Measurements from ENCODE around the gene MTPN. TPM values are rescaled to one million over a fixed set of nuclear protein-coding genes. Genes with fewer than 3 reads are reported as not detected.

Gene MTPN
- total RNA-seq, 2 experiments from 2014 or later, result 88.4 to 94.0 TPM

DNA sequence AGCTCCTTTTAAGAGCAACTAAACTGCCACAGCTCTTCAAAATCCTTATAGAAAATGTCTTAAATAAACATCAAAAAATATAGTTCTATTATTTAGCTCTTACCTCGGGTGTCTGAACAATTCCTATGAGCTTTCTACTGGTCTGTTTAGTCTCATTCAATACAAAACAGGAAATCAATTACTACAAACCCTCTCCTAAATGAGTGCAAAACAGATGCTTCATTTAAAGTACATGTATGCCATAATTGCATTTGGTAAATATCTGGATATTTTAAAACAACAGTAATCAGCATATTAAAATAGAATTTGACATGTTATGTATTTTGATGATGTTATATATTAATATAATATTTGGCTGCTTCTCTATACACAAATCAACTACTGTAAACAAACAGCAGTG lies 38.5 kb upstream of the MTPN start:
- H3K4me3 ChIP-seq (ENCODE audit: low read length), result no peak overlapping the region
- intact Hi-C loops (cut with DNase I, micrococcal nuclease), result no loop called here
- no peaks in the 10 kb centered on the region for H3K4me1 ChIP-seq (ENCODE audit: insufficient read depth, low read length)
- no peaks in the 10 kb centered on the region for H3K36me3 Mint-ChIP-seq (ENCODE audit: low read depth)
- H3K9me3 Mint-ChIP-seq, result no peaks in the 10 kb centered on the region
- no peaks in the 10 kb centered on the region for H3K4me1 Mint-ChIP-seq (ENCODE audit: low read depth)
- DNase-seq (no peak), ATAC-seq (ENCODE audit: poor library complexity) (no peak)
- peaks cover 13% of the 10 kb centered on the region for H3K27me3 Mint-ChIP-seq
- H3K9me3 ChIP-seq (ENCODE audit: control insufficient read depth in 1 of 2, insufficient read depth in 1 of 2, low read length in 2 of 2), result no peaks in the 10 kb centered on the region
- no peaks in the 10 kb centered on the region for H3K27me3 ChIP-seq (ENCODE audit: control insufficient read depth in 1 of 2, insufficient read depth in 2 of 2, low read length in 2 of 2)
- no peaks in the 10 kb centered on the region for H3K36me3 ChIP-seq (ENCODE audit: insufficient read depth, low read length)
- TF ChIP-seq, protein P1, sequence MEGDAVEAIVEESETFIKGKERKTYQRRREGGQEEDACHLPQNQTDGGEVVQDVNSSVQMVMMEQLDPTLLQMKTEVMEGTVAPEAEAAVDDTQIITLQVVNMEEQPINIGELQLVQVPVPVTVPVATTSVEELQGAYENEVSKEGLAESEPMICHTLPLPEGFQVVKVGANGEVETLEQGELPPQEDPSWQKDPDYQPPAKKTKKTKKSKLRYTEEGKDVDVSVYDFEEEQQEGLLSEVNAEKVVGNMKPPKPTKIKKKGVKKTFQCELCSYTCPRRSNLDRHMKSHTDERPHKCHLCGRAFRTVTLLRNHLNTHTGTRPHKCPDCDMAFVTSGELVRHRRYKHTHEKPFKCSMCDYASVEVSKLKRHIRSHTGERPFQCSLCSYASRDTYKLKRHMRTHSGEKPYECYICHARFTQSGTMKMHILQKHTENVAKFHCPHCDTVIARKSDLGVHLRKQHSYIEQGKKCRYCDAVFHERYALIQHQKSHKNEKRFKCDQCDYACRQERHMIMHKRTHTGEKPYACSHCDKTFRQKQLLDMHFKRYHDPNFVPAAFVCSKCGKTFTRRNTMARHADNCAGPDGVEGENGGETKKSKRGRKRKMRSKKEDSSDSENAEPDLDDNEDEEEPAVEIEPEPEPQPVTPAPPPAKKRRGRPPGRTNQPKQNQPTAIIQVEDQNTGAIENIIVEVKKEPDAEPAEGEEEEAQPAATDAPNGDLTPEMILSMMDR (IDR thresholded peaks at IDR 0.05), result no peak
- no peak overlapping the region for H3K4me3 Mint-ChIP-seq
- ChIA-PET POLR2A (no interaction called here), CTCF (interaction anchor here (1.1 to 1.4 kb wide), 3 partner anchors 10 to 217 kb away, joined by 3 read pairs; no protein-coding TSS in a partner anchor)
- no peak overlapping the region for H3K27ac Mint-ChIP-seq
- no peak overlapping the region for H3K27ac ChIP-seq (ENCODE audit: low read depth in 1 of 2, low read length in 2 of 2)

DNA sequence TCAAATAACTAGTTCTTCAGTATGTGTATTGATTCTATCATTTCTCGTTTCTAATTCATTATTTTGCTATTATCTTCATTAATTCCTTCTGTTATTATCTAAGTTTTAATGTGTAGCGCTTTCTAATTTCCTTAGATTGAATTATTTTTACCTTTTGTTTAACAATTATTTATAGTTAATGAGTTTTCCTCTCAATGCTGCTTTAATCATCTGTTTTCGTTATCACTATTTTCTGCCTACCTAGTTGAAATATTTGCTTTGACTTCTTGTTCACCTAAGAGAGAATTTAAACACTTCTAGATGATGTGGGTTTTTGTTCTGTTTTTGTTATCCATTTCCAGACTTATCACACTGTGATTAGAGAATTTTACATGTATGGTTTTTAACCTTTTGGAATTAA lies 37.5 kb upstream of the MTPN start:
- H3K27ac ChIP-seq (ENCODE audit: low read depth in 1 of 2, low read length in 2 of 2), result no peak overlapping the region
- no peak overlapping the region for H3K4me3 ChIP-seq (ENCODE audit: low read length)
- no peaks in the 10 kb centered on the region for H3K27me3 ChIP-seq (ENCODE audit: control insufficient read depth in 1 of 2, insufficient read depth in 2 of 2, low read length in 2 of 2)
- H3K9me3 ChIP-seq (ENCODE audit: control insufficient read depth in 1 of 2, insufficient read depth in 1 of 2, low read length in 2 of 2), result no peaks in the 10 kb centered on the region
- no peak for DNase-seq
- peaks cover 13% of the 10 kb centered on the region for H3K27me3 Mint-ChIP-seq
- TF ChIP-seq, protein P1 (IDR thresholded peaks at IDR 0.05), result no peak
- no peak overlapping the region for H3K4me3 Mint-ChIP-seq
- H3K27ac Mint-ChIP-seq, result no peak overlapping the region
- CTCF ChIA-PET, result interaction anchor here (0.7 kb wide), 1 partner anchor 10 kb away, joined by 4 read pairs; no protein-coding TSS in a partner anchor
- POLR2A ChIA-PET, result no interaction called here
- no peaks in the 10 kb centered on the region for H3K36me3 ChIP-seq (ENCODE audit: insufficient read depth, low read length)
- no peaks in the 10 kb centered on the region for H3K4me1 Mint-ChIP-seq (ENCODE audit: low read depth)
- H3K36me3 Mint-ChIP-seq (ENCODE audit: low read depth), result no peaks in the 10 kb centered on the region
- no peaks in the 10 kb centered on the region for H3K9me3 Mint-ChIP-seq
- ATAC-seq (ENCODE audit: poor library complexity), result no peak
- no peaks in the 10 kb centered on the region for H3K4me1 ChIP-seq (ENCODE audit: insufficient read depth, low read length)
- intact Hi-C loops (cut with DNase I, micrococcal nuclease), result loop anchor here in 1 of 2 experiments (5.0 kb wide), 2 partner anchors 352 to 732 kb away; partner anchors contain the start of gene STMP1

DNA sequence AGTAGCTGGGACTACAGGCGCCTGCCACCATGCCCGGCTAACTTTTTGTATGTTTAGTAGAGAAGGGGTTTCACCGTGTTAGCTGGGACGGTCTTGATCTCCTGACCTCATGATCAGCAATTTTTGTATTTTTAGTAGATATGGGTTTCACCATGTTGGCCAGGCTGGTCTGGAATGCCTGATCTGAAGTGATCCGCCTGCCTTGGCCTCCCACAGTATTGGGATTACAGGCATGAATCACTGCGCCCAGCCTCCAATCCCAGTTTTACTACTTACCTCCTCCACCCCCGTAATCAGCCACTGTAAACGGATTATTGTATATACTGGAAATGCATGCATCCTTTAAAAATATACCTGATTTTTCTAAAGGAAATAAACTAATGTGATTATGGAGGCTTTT lies 35.1 kb upstream of the MTPN start:
- ATAC-seq (ENCODE audit: poor library complexity), result no peak
- TF ChIP-seq, protein P1 (IDR thresholded peaks at IDR 0.05), result no peak
- intact Hi-C loops (cut with DNase I, micrococcal nuclease), result loop anchor here in 1 of 2 experiments (5.0 kb wide), 2 partner anchors 350 to 730 kb away; partner anchors contain the start of gene STMP1

More for the DNA sequence above, 35.1 kb upstream of the MTPN start:
- Mint-ChIP-seq H3K36me3 (ENCODE audit: low read depth) (no peaks in the 10 kb centered on the region), H3K4me3 (no peak overlapping the region), H3K27ac (no peak overlapping the region), H3K27me3 (peaks cover 13% of the 10 kb centered on the region), H3K9me3 (no peaks in the 10 kb centered on the region), H3K4me1 (ENCODE audit: low read depth) (no peaks in the 10 kb centered on the region)
- no peaks in the 10 kb centered on the region for H3K27me3 ChIP-seq (ENCODE audit: control insufficient read depth in 1 of 2, insufficient read depth in 2 of 2, low read length in 2 of 2)
- H3K9me3 ChIP-seq (ENCODE audit: control insufficient read depth in 1 of 2, insufficient read depth in 1 of 2, low read length in 2 of 2), result no peaks in the 10 kb centered on the region
- ChIA-PET CTCF (no interaction called here), POLR2A (no interaction called here)
- no peaks in the 10 kb centered on the region for H3K4me1 ChIP-seq (ENCODE audit: insufficient read depth, low read length)
- H3K27ac ChIP-seq (ENCODE audit: low read depth in 1 of 2, low read length in 2 of 2), result no peak overlapping the region
- H3K4me3 ChIP-seq (ENCODE audit: low read length), result no peak overlapping the region
- no peak for DNase-seq
- H3K36me3 ChIP-seq (ENCODE audit: insufficient read depth, low read length), result no peaks in the 10 kb centered on the region

All from CD4-positive, alpha-beta T cell (primary cell).